Right lobe of liver (tissue), 4 donors: Measurements from ENCODE around the gene ELMOD3.
"Not testable (repeated sequence)": the region's sequence is repeated elsewhere in the genome, so short reads cannot be mapped to it uniquely, and the experiment has no call there.

Experiments
- CTCF ChIP-seq, 4 donors: fragments of 200-600 bp in 3 of 4; fragments of 450-650 bp in 1 of 4; IDR thresholded peaks; one replicate each; pipeline versions ENCODE4 v1.5.1 to v1.8.0; 2016 to 2022; ENCODE audit warnings: antibody characterized with exemption in 4 of 4, mild to moderate bottlenecking in 2 of 4
- POLR2A ChIP-seq: fragments of 450-650 bp; IDR thresholded peaks from one replicate; pipeline ENCODE4 v1.6.1; 2017; ENCODE audit warnings: antibody characterized with exemption, mild to moderate bottlenecking
- donor health status: DM: no; HTN: no; CAD: no.
- donor health status: DM: no; HTN: no; CAD: no.
- donor health status: DM: no; HTN: yes; CAD: no.

GRCh38 chr2:85383151-85383550, 28.6 kb downstream of the ELMOD3 start:
- TF ChIP-seq CTCF (IDR thresholded peaks at IDR 0.05); POLR2A: not testable (repeated sequence)
